Right renal pelvis (tissue), 4 donors: ENCODE data around the gene ACKR2. TPM values are rescaled to one million over a fixed set of nuclear protein-coding genes. Genes with fewer than 3 reads are reported as not detected.
"Not testable (repeated sequence)": the region's sequence is repeated elsewhere in the genome, so short reads cannot be mapped to it uniquely, and the experiment has no call there.

Experiments
- DNase-seq, 4 donors: peaks; one replicate each; pipeline ENCODE4 v3.0.0-alpha.2; 2013; ENCODE audit warnings: low read depth in 4 of 4, low spot score in 3 of 4, missing footprints in 1 of 4
- polyA plus RNA-seq, 4 donors: library from polyadenylated mRNA; unstranded; fragments of 120-200 nt; gene quantifications; one replicate each; pipeline ENCODE4 v1.2.1, GENCODE V29; 2013; ENCODE audit not compliant: insufficient read length in 4 of 4

ACKR2 gene
- polyA plus RNA-seq, 4 donors: 2.0 to 2.6 (median 2.3) TPM

DNA sequence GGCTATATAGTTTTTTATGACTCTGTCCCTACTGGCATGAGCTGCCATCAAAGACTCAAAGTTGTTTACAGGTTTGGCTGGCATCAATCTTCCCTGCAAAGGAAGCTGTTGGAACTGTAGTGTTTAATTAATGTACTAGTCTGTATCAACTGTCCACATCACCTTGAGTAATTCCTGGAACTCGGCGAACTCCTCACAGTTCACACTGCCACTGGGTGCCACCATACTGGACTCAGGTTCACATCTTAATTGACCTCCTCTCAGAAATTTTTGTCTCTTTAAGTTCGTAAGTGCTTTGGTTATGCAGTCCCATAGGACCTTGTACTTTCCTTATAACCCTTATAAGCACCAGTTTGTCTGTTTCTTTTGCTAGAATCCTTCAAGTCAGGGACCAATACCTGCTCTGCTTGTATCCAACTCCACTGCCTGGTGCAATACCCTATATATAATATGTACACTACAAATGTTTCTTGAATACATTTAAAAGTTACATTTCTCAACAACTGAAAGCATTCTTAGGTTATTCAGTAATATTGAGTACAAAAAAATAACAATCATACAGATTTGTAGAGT is 8.1 kb upstream of the ACKR2 start:
- no peak for DNase-seq

GRCh38 chr3:42801784-42802183 is 7.5 kb upstream of the ACKR2 start:
- DNase-seq: no peak

DNA sequence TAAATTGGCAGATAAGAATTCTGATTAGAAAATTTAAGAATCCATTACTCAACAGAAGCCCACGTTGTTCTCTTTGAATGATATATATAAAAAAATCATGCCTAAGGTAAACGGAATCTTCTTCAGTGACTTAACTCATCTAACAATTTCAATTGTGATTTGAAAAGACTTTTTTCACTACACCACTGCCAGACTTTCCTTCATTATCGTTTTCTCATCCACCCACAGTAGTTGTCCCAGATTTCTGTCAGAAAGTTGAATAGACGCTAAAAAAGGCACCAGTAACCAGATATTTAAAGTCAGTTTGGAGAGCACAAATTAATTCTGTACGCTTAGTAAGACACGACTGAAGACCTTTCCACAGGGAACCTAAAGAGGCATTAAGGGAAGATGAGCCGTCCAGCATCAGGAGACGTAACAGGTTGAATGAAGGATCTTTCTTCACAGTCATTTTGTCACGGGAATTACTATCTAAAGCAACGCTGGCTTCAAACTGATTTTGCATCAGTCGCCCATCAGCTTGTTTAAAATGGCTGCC is 6.3 kb upstream of the ACKR2 start:
- no peak for DNase-seq

DNA sequence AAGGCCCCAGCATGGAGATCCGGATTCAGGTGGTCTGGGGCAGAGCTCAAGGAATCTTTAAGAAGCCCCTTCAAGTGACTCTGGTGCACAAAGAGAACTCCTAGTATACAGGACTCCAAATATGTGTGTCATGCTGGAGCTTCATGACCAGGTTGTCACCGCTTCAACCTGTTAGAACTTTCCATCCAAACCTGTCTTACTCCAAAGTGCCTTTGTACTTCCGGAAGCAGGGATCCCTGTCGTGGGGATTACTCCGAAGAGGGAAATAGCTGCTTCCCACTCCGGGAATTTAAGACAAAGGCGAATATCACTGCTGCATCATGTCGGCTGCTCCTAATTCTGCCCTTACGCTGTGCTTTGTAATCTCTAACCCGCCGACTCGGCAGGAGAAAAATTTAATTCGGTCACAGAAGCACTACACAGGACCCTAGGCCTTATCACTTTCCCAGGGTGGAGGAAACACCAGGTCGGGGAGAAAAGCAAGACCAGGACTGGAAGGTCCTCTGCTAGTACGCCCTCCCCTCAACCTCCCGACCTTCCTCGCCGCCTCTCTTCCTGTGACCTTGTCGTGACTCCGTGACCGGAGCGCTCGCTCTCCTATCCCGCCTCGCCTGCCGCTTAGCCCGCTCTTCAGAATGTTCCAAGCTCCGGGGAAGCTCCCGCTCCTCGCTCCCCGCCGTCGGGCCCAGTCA is 5.7 kb upstream of the ACKR2 start:
- DNase-seq: peak in 2 of 4 donors; percentile 33 to 49

- DNase-seq: peak; percentile 91 to 93 (median 92)
Measured at GRCh38 chr3:42804106-42804830, 5.0 kb upstream of the ACKR2 start, which contains the start of gene HIGD1A. TSS of gene HIGD1A (minus strand) at chr3:42804490. CDS start at chr3:42794253, 10,237 bp downstream.

GRCh38 chr3:42804831-42805132 is 4.5 kb upstream of the ACKR2 start:
- DNase-seq: no peak

GRCh38 chr3:42805141-42805821 is 4.0 kb upstream of the ACKR2 start:
- DNase-seq: no peak

GRCh38 chr3:42807929-42808328 is 1.3 kb upstream of the ACKR2 start:
- no peak for DNase-seq

DNA sequence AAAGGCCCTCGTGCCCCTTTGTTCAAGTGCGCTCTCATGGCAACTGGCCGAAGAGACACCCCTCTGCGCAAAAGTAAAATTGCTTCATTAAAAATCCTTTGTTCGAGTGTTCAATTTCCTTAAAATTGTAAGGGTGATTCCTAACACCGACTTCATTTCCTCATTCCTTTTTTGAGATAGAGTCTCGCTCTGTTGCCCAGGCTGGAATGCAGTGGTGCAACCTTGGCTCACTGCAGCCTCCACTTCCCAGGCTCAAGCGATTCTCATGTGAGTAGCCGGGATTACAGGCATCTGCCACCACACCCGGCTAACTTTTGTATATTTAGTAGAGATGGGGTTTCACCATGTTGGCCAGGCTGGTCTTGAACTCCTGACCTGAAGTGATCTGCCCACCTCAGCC is 1.5 kb downstream of the ACKR2 start:
- DNase-seq: not testable (repeated sequence)

- DNase-seq: not testable (repeated sequence)
Measured at GRCh38 chr3:42811118-42811883, 2.1 kb downstream of the ACKR2 start.

DNA sequence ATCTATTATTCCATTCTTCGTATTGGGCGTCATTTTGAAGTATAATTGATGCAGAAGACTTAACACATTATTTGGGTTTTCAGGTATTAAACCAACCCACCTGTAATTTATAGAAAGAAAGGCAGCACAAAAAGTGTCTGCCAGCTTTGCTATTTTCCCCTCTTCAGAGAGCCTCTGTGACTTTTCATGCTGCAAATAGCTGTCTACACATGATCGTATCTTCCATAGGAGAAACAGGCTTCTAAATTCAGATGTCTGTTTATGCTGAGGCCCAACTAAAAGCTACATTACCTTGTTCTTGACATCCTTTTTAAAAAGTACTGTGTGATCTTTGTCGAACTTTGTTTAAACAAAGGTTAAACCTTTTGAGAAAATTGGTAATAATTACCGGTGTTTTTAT is 5.0 kb downstream of the ACKR2 start:
- no peak for DNase-seq

DNA sequence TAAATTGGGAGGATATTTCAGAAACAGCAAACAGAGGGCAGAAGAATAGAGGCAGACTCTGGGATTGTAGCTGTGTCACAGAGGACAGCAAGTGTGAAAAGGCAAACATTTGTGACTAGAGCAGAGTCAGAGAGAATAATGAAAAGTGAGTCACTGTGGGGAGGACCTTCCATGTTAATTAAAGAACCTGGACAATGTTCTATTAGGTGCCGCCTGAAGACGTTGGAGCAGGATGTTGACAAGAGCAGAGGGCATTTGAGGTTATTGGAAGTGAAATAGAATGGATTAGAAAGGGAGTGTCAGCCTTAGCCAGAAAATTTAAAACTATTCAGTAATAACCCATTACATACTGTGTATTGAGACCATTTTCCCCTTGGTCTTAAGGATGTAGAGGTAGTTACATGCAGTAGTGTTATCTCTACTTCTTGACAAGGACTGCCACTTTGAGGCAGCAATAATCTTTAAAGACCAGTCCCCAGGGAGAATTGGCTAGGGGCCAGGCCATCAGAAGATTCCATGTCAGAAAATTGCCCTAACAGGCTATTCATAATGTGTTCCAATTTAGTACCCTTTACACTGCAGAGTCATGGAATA is 5.8 kb downstream of the ACKR2 start:
- DNase-seq: no peak

- no peak for DNase-seq
Measured at GRCh38 chr3:42815826-42816225, 6.6 kb downstream of the ACKR2 start.

DNA sequence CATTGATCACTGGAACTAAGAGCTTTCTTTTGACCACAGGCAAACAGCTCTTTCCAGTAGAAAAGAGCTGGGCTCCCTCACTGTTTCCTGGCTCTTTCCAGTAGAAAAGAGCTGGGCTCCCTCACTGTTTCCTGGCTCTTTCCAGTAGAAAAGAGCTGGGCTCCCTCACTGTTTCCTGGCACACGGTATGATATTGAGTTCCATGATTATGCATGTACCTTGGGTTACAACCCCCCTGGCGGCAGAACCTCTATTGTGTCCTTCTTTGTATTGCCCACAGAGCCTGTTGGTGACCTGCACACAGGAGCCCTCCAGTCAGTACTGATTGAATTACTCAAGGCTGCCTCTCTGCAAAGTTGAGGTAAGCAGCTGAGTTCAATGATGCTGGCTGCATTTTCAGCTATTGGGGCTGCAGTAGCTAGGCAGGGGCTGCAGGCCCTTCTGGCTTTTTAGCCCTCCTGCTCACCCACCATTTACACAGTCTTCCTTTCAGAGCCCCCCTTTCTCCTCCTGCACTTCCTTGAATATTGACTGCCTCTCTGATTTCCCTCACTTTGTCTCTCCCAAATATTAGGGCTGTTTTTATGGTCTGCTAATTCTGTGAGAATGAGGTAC is 10.2 kb downstream of the ACKR2 start:
- DNase-seq: no peak

DNA sequence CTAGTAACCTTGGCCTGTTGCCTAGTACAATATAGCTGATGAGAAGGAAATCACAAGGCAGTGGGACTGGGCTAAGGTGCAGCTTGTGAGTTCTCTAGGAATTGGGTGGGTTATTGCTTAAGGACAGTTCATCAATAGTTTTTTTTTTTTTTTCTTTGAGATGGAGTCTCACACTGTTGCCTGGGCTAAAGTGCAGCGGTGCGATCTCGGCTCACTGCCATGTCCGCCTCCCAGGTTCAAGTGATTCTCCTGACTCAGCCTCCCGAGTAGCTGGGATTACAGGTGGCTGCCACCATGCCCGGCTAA is 11.5 kb downstream of the ACKR2 start:
- no peak for DNase-seq

DNA sequence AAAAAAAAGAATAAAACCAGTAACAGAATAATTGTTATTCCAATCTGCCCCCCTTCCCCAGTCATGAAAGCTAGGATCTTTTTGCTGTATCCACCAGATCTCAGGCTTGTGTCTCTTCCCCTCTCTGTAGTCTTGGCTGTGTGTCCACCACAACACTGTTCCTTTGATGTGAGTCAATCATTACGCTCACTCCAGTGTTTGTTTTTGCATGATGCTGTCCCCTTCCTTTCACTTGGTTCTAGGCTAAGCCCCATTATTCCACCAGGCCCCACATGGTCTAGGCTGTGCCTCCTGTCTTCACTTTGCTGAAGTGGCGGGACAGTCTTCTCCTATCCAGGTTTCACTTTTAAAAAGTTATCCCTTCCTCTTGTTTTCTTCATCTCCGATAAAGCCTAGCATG is 13.6 kb downstream of the ACKR2 start:
- DNase-seq: no peak

DNA sequence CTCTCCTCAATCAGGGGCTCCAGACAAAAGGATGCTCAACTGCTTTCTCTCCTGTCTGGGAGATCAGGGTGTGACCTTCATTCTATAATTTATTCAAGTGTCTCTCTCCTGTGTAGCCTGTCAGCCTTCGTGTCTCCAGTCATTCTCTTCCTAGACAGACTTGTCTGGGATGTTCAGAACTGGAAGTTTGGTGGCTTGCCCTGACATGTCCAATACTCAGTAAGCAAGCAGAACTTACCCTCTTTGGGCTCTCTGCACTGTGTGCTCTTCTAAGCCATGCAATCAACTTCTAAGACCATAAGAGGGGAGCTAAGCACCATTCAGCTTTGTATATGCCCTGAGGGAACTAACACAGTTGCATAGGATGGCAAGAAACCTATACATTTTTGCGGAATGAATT is 14.1 kb downstream of the ACKR2 start:
- no peak for DNase-seq

DNA sequence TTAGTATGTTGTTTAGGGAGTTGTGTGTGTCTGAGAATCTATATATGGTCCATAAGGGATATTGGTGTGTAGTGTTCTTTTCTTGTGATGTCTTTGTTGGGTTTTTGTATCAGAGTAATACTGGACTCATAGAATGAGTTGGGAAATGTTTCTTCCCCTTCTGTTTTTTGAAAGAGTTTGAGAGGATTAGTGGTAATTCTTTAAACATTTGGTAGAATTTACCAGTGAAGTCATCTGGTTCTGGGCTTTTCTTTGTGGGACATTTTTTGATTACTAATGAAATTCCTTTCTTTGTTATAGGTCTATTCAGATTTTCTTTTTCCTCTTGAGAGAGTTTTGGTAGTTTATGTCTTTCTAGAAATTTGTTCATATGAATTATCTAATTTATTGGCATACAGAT is 16.9 kb downstream of the ACKR2 start:
- no peak for DNase-seq

GRCh38 chr3:42827023-42827422 is 17.8 kb downstream of the ACKR2 start:
- no peak for DNase-seq

DNA sequence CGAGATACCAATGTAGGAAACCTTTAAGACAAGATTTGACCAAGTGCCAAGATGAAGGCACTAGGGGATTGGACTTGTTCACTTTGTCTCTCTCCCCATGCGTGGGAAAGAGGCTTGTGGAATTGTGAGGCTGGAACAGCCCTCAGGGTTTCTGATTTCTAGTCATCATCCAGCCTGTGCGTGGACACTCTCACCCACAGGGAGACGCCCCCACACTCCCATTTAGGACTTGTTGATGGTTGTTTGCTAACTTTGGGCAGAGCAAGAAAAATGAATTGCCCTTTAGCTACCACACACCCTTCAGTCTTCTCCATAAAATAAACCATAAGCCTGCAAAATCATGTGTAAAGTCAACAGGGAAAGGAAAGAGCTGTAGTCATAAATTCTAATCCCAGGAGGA is 18.4 kb downstream of the ACKR2 start:
- DNase-seq: no peak
